CD4-positive, alpha-beta T cell (primary cell): ENCODE measurements around the gene SFTPB. TPM values are rescaled to one million over a fixed set of nuclear protein-coding genes. Genes with fewer than 3 reads are reported as not detected.

ENCODE experiments used
- ATAC-seq: fragments of 200-7000 bp; cut with Tn5 transposase; one replicate; pipeline ENCODE4 v1.10.0; 2022; ENCODE audit warnings: mild to moderate bottlenecking; ENCODE audit not compliant: poor library complexity
- CTCF ChIA-PET: fragments of 350-600 bp; sonication (Branson Sonifier 250); formaldehyde crosslinking; loops from one replicate; lab custom pipeline; 2021; ENCODE audit warnings: antibody characterized with exemption, inconsistent platforms; lab: Charles Lee
- POLR2A ChIA-PET: fragments of 350-600 bp; sonication (Branson Sonifier 250); formaldehyde crosslinking; loops from one replicate; lab custom pipeline; 2021; ENCODE audit warnings: antibody characterized with exemption, inconsistent platforms; lab: Charles Lee
- DNase-seq, 14 experiments: peaks; one replicate each; pipeline ENCODE4 v3.0.0-alpha.2; 2013 to 2020; ENCODE audit warnings: mixed read lengths in 2 of 14
- H3K27ac ChIP-seq, 2 donors: one replicate each; pipeline versions ENCODE4 v1.5.1 to v1.7.0; 2013; ENCODE audit warnings: low read length in 2 of 2, low read depth in 1 of 2, mild to moderate bottlenecking in 1 of 2
- H3K27me3 ChIP-seq, 2 experiments: 1 replicate in 1 of 2; 2 replicates in 1 of 2; pipeline versions ENCODE4 v1.6.1 to v1.7.0; 2013; ENCODE audit warnings: low read length in 2 of 2, control low read depth in 1 of 2, mild to moderate bottlenecking in 1 of 2, moderate library complexity in 1 of 2; ENCODE audit not compliant: insufficient read depth in 2 of 2, control insufficient read depth in 1 of 2
- H3K36me3 ChIP-seq: one replicate; pipeline ENCODE4 v1.6.1; 2013; ENCODE audit warnings: low read length, control low read depth; ENCODE audit not compliant: insufficient read depth
- H3K4me1 ChIP-seq: one replicate; pipeline ENCODE4 v1.6.1; 2013; ENCODE audit warnings: low read length, control low read depth; ENCODE audit not compliant: insufficient read depth
- H3K4me3 ChIP-seq: one replicate; pipeline ENCODE4 v1.5.1; 2013; ENCODE audit warnings: mild to moderate bottlenecking, low read length, moderate library complexity
- H3K9me3 ChIP-seq, 2 experiments: 1 replicate in 1 of 2; 2 replicates in 1 of 2; pipeline versions ENCODE4 v1.6.1 to v1.7.0; 2013; ENCODE audit warnings: low read length in 2 of 2, mild to moderate bottlenecking in 2 of 2, control low read depth in 1 of 2, moderate library complexity in 1 of 2; ENCODE audit not compliant: control insufficient read depth in 1 of 2, insufficient read depth in 1 of 2
- H3K27ac Mint-ChIP-seq: one replicate; pipeline ENCODE4 v1.8.0; 2020; ENCODE audit warnings: mixed read lengths
- H3K27me3 Mint-ChIP-seq: one replicate; pipeline ENCODE4 v1.8.0; 2021; ENCODE audit warnings: mixed read lengths
- H3K36me3 Mint-ChIP-seq: one replicate; pipeline ENCODE4 v1.8.0; 2021; ENCODE audit warnings: low read depth, mixed read lengths
- H3K4me1 Mint-ChIP-seq: one replicate; pipeline ENCODE4 v1.8.0; 2021; ENCODE audit warnings: low read depth, mixed read lengths
- H3K4me3 Mint-ChIP-seq: one replicate; pipeline ENCODE4 v1.8.0; 2020; ENCODE audit warnings: mild to moderate bottlenecking, mixed read lengths
- H3K9me3 Mint-ChIP-seq: one replicate; pipeline ENCODE4 v1.8.0; 2020; ENCODE audit warnings: mixed read lengths
- CTCF ChIP-seq: fragments of 200-600 bp; IDR thresholded peaks from one replicate; pipeline ENCODE4 v1.8.0; 2022; ENCODE audit warnings: antibody characterized with exemption, mild to moderate bottlenecking
- intact Hi-C, 2 experiments: fragments of 100-400 bp; cut with DNase I in 1 of 2; cut with micrococcal nuclease in 1 of 2; formaldehyde crosslinking; loops; one replicate each; pipeline versions ENCODE4 v1.15.1 to v1.9.0; 2023 to 2025; cut with DNase I, micrococcal nuclease
- total RNA-seq, 174 experiments: library from RNA in 2 of 174; stranded (reverse) in 2 of 174; gene quantifications; one replicate each; pipeline ENCODE4 v1.2.3 and lab custom pipeline; 2021 to 2026

The SFTPB gene
- total RNA-seq, 2 experiments from 2014 or later: not detected

GRCh38 chr2:85666016-85666415 is 2.0 kb downstream of the SFTPB start:
- no peaks in the 10 kb centered on the region for H3K4me1 Mint-ChIP-seq
- H3K27me3 Mint-ChIP-seq: no peaks in the 10 kb centered on the region
- DNase-seq (no peak), ATAC-seq (no peak)
- H3K27ac ChIP-seq: no peak overlapping the region
- intact Hi-C loops: no loop called here
- H3K4me3 ChIP-seq: no peak overlapping the region
- POLR2A ChIA-PET: no interaction called here
- no peak overlapping the region for H3K4me3 Mint-ChIP-seq
- CTCF ChIA-PET: no interaction called here
- no peaks in the 10 kb centered on the region for H3K36me3 Mint-ChIP-seq
- no peaks in the 10 kb centered on the region for H3K9me3 ChIP-seq
- no peaks in the 10 kb centered on the region for H3K9me3 Mint-ChIP-seq
- no peak for TF ChIP-seq CTCF
- H3K36me3 ChIP-seq: no peaks in the 10 kb centered on the region
- no peak overlapping the region for H3K27ac Mint-ChIP-seq
- H3K27me3 ChIP-seq: no peaks in the 10 kb centered on the region
- H3K4me1 ChIP-seq: no peaks in the 10 kb centered on the region

DNA sequence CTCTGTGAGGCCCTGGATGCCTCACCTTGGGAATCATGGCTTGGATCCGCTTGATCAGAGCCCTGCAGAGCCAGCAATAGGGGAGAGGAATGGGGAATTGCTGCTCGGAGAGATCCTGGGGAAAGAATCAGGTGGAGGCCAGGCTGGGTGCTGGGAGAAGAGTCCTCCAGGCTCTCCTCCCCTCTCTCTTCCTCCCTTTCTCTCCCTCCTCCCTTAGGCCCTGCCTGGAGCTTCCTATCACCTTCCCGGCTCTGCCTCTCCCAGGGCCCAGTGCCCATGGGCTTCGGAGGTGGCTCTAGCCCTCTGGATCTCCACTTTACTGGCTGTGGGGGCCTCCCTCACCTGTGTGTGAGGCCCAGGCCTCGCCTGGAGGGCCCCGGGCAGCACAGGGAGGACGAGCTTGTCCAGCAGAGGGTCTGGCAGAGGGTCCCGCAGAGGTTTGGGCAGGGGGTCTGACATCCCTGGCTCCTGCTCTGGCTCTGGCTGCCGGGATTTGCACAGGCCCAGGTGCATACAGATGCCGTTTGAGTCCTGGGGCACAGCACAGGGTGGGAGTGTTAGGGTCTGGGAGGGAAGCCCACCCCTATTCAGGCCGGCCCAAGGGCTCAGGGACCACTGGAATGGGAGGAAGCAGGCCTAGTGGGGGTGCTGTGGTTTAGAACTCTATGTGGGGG is 2.6 kb downstream of the SFTPB start:
- Histone ChIP-seq H3K9me3 (no peaks in the 10 kb centered on the region), H3K4me1 (no peaks in the 10 kb centered on the region), H3K27me3 (no peaks in the 10 kb centered on the region), H3K27ac (no peak overlapping the region), H3K36me3 (no peaks in the 10 kb centered on the region), H3K4me3 (no peak overlapping the region)
- H3K9me3 Mint-ChIP-seq: no peaks in the 10 kb centered on the region
- H3K27ac Mint-ChIP-seq: no peak overlapping the region
- no peak for TF ChIP-seq CTCF
- DNase-seq: no peak
- POLR2A ChIA-PET: no interaction called here
- CTCF ChIA-PET: no interaction called here
- no peaks in the 10 kb centered on the region for H3K27me3 Mint-ChIP-seq
- ATAC-seq: no peak
- H3K4me3 Mint-ChIP-seq: no peak overlapping the region
- no peaks in the 10 kb centered on the region for H3K36me3 Mint-ChIP-seq
- intact Hi-C loops: no loop called here
- no peaks in the 10 kb centered on the region for H3K4me1 Mint-ChIP-seq

DNA sequence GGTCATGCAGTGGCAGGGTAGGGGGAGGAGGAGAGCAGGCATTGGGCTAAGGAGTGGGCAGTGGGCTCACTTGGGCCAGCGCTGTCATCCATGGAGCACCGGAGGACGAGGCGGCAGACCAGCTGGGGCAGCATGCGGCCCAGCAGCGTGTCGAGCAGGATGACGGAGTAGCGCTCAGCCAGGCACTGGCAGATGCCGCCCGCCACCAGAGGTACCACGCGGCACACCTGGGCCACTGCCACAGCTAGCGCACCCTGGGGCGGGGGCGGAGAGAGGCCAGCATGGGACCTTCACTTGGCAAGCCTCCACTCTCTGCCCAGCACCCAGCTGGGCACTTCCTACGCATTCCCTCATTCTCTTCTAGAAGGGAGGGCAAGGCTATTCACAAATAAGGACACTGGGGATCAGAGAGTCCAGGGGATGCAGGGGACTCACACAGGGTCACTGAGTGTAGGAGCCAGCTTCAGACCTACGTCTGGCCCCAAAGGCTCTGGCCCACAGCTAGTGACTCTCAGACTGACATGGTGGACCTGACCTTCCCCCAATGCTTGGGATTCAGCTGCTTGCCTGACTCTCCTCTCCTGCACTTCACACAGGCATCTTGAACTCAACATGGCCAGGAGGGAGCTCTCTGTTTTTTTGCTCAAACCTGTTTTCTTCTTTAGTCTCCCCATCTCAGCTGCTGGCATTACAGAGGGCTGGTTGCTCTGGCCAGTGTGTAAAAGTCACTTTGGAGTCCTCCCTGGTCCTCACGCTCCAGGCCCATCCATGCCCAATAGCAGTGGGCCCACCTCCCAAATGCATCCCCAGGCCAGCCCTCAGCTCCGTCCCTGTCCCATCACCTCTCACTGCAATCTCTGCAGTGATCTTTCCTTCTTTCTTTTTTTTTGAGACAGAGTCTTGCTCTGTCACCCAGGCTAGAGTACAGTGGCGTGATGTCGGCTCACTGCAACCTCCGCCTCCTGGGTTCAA is 4.1 kb downstream of the SFTPB start:
- no peaks in the 10 kb centered on the region for H3K9me3 Mint-ChIP-seq
- no peak overlapping the region for H3K4me3 Mint-ChIP-seq
- ChIA-PET CTCF (no interaction called here), POLR2A (no interaction called here)
- DNase-seq (no peak), ATAC-seq (no peak)
- Histone ChIP-seq H3K36me3 (peaks cover under 1% of the 10 kb centered on the region), H3K27me3 (no peaks in the 10 kb centered on the region), H3K4me1 (no peaks in the 10 kb centered on the region), H3K9me3 (no peaks in the 10 kb centered on the region), H3K4me3 (no peak overlapping the region), H3K27ac (no peak overlapping the region)
- no peak overlapping the region for H3K27ac Mint-ChIP-seq
- intact Hi-C loops: no loop called here
- no peaks in the 10 kb centered on the region for H3K27me3 Mint-ChIP-seq
- H3K36me3 Mint-ChIP-seq: no peaks in the 10 kb centered on the region
- no peaks in the 10 kb centered on the region for H3K4me1 Mint-ChIP-seq
- TF ChIP-seq CTCF: no peak
